Pancreas (tissue), 10 donors: ENCODE measurements around the gene ZCCHC7. TPM values are rescaled to one million over a fixed set of nuclear protein-coding genes. Genes with fewer than 3 reads are reported as not detected.

ENCODE experiments used
- ATAC-seq, 4 donors: fragments of 200-7000 bp; cut with Tn5 transposase; one replicate each; pipeline versions ENCODE4 v1.8.0 to v1.9.1; 2020; ENCODE audit warnings: mild to moderate bottlenecking in 4 of 4, moderate library complexity in 4 of 4
- DNase-seq, 6 donors: peaks; one replicate each; pipeline ENCODE4 v3.0.0-alpha.2; 2020
- FAIRE-seq: peaks from 2 replicates; lab custom pipeline; 2012; peaks lifted over from hg19 to GRCh38; lab: Jason Lieb, UNC
- H3K27ac ChIP-seq, 4 donors: fragments of 200-600 bp; sonication (generic); 1 replicate in 3 of 4; 2 replicates in 1 of 4; pipeline versions ENCODE4 v1.5.0 to v1.8.0; 2020
- H3K27me3 ChIP-seq, 4 donors: fragments of 200-600 bp; one replicate each; pipeline ENCODE4 v1.8.0; 2021
- H3K36me3 ChIP-seq, 3 donors: fragments of 200-600 bp; sonication (generic) in 1 of 3; one replicate each; pipeline versions ENCODE4 v1.5.0 to v1.8.0; 2020 to 2021
- H3K4me1 ChIP-seq, 3 donors: fragments of 200-600 bp; one replicate each; pipeline ENCODE4 v1.8.0; 2021
- H3K4me3 ChIP-seq, 4 donors: fragments of 200-600 bp; sonication (generic) in 2 of 4; one replicate each; pipeline versions ENCODE4 v1.5.0 to v1.8.0; 2020 to 2021
- H3K9me3 ChIP-seq, 4 donors: fragments of 200-600 bp; one replicate each; pipeline ENCODE4 v1.8.0; 2021
- WGBS, 2 donors: extraction: QIAGEN DNeasy Blood & Tissue Kit; methylation state at CpG; one replicate each; pipeline ENCODE4 v1.1.7; 2013; 5-methylcytosine and 5-hydroxymethylcytosine counted together
- intact Hi-C, 3 donors: fragments of 100-400 bp; cut with DNase I; formaldehyde crosslinking; loops; one replicate each; pipeline versions ENCODE4 v1.11.1 to v1.14.2; 2022
- polyA plus RNA-seq, 2 donors: library from polyadenylated mRNA; stranded (reverse); fragments of 200-250 nt; gene quantifications; one replicate each; pipeline ENCODE4 v1.2.3, GENCODE V29; 2013
- total RNA-seq, 6 donors: library from RNA; stranded (reverse); fragmentation: NEBNext Ultra II Directional in 4 of 6; extraction: Animal tissue kit (Norgen Biotek cat#: 25700) in 4 of 6; gene quantifications; one replicate each; pipeline versions ENCODE4 v1.2.1 to v1.2.4, GENCODE V29; 2021 to 2023
- TF ChIP-seq, protein P1 (sequence below), 4 donors: fragments of 200-600 bp; sonication (generic) in 3 of 4; IDR thresholded peaks; one replicate each; pipeline versions ENCODE4 v1.5.0 to v1.8.0; 2021; ENCODE audit warnings: antibody characterized with exemption in 4 of 4
- donor health status: healthy with polysubstance abuse.
- donor health status: DM: no; HTN: no; CAD: no; lungs with moderate emphysema.
- donor health status: DM: no; HTN: no; CAD: no.
- donor health status: control.
- donor health status: control.
- donor health status: Bipolar disorder and iron deficiency.
- donor health status: DM: yes; HTN: yes; CAD: no.
- donor health status: DM: no; HTN: no; CAD: no.
- donor health status: DM: no; HTN: no; CAD: no.
- donor health status: DM: yes; HTN: yes; CAD: no.

The ZCCHC7 gene
- total and polyA plus RNA-seq, 8 donors: 8.1 to 17.4 (median 14.4) TPM

DNA sequence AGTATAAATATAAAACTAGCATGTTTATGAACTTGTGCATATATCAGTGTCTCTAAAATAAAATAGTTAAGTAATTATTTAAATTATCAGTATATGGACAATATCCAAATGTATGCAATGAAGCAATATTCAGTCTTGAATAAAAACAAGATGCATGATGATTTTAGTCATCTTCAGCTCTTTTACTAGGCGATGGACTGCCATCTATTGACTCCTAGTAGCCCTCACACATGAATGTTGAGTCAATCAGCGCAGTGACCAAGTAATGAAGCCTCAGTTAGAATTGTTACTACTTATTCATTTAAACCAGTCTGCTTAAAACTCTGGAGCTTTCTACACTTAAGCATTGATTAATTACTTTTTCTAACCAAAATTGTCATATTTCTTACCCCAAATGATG lies 209.2 kb downstream of the ZCCHC7 start:
- FAIRE-seq (no peak), ATAC-seq (peak; percentile 51 to 78 (median 70)), DNase-seq (no peak)
- Histone ChIP-seq H3K4me3 (no peak overlapping the region), H3K36me3 (no peaks in the 10 kb centered on the region), H3K27ac (no peak overlapping the region), H3K9me3 (no peaks in the 10 kb centered on the region), H3K27me3 (no peaks in the 10 kb centered on the region), H3K4me1 (peaks cover 19 to 34% (median 27%) of the 10 kb centered on the region in 3 donors)
- intact Hi-C loops: no loop called here
- TF ChIP-seq, protein P1, sequence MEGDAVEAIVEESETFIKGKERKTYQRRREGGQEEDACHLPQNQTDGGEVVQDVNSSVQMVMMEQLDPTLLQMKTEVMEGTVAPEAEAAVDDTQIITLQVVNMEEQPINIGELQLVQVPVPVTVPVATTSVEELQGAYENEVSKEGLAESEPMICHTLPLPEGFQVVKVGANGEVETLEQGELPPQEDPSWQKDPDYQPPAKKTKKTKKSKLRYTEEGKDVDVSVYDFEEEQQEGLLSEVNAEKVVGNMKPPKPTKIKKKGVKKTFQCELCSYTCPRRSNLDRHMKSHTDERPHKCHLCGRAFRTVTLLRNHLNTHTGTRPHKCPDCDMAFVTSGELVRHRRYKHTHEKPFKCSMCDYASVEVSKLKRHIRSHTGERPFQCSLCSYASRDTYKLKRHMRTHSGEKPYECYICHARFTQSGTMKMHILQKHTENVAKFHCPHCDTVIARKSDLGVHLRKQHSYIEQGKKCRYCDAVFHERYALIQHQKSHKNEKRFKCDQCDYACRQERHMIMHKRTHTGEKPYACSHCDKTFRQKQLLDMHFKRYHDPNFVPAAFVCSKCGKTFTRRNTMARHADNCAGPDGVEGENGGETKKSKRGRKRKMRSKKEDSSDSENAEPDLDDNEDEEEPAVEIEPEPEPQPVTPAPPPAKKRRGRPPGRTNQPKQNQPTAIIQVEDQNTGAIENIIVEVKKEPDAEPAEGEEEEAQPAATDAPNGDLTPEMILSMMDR (IDR thresholded peaks at IDR 0.05): no peak
- WGBS, 2 donors: 64 to 67% methylated on average over 2 of the region's 2 CpGs

DNA sequence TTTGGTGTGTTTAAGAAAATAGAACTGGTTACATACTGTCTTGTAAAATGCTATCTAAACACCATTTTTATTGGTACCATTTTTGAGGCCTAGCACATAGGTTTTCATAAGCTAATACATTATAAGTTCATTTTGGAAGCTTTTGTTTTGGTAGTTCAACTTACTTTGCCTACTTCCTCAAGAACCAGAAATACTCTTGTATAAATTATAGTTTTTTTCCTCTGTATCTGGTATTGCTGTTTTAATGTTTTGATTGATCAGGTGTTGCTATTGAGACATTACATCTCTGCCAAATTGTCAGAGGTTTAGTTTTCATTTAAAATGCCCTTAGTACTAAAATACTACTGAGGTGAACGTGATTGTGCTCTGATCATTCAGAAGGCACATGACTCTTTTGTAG lies 211.5 kb downstream of the ZCCHC7 start:
- 82 to 88% methylated on average over 1 of the region's 1 CpG for WGBS, 2 donors
- H3K36me3 ChIP-seq: no peaks in the 10 kb centered on the region
- H3K4me3 ChIP-seq: no peak overlapping the region
- H3K27ac ChIP-seq: no peak overlapping the region
- TF ChIP-seq, protein P1 (IDR thresholded peaks at IDR 0.05): no peak
- intact Hi-C loops: no loop called here
- DNase-seq (no peak), FAIRE-seq (no peak), ATAC-seq (no peak)
- H3K27me3 ChIP-seq: no peaks in the 10 kb centered on the region
- peaks cover 9 to 32% (median 23%) of the 10 kb centered on the region in 3 donors for H3K4me1 ChIP-seq
- H3K9me3 ChIP-seq: no peaks in the 10 kb centered on the region

DNA sequence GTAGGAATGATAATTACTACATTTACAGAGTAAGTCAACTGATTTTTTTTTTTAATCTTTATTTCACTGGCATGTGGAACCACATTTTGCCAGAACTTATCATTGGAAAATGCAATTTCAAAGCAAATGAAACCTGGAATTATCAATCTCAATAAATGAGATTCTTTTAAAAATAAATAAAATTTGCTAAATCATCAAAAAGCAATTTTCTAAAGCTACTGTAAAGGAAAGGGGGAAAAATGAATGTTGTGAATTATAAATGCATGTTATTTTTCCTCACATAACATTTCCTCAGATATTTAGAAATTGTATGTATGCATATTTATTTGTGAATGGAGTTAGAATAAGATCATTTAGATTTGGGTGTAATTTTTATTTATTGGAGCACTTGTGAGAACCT lies 212.2 kb downstream of the ZCCHC7 start:
- intact Hi-C loops: no loop called here
- Histone ChIP-seq H3K4me1 (peaks cover 4 to 25% (median 19%) of the 10 kb centered on the region in 3 donors), H3K27ac (no peak overlapping the region), H3K36me3 (no peaks in the 10 kb centered on the region), H3K9me3 (no peaks in the 10 kb centered on the region), H3K4me3 (no peak overlapping the region), H3K27me3 (no peaks in the 10 kb centered on the region)
- FAIRE-seq: no peak
- no peak for ATAC-seq
- no peak for DNase-seq
- TF ChIP-seq, protein P1 (IDR thresholded peaks at IDR 0.05): no peak

DNA sequence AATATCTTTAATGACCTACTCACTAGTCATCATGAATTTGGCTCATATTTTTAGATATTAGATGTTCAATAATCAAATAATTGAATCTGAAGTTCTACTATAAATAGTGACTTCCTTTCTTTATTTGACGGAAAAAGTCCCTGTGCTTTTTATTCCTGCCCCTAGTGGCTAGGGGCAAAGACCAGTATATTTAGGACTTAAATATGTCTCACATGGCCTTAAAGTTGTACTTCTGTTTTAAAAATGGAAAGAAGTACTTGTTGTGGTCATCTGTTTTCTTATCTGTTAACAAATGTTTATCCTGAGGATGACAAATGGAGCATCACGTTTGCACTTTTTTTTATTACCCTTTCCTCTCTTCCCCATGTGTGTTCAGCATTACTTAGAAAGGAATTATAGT lies 212.9 kb downstream of the ZCCHC7 start:
- Histone ChIP-seq H3K4me1 (peaks cover 4 to 18% (median 12%) of the 10 kb centered on the region in 3 donors), H3K27me3 (no peaks in the 10 kb centered on the region), H3K4me3 (no peak overlapping the region), H3K27ac (no peak overlapping the region), H3K9me3 (no peaks in the 10 kb centered on the region), H3K36me3 (no peaks in the 10 kb centered on the region)
- intact Hi-C loops: no loop called here
- FAIRE-seq (no peak), ATAC-seq (no peak), DNase-seq (no peak)
- TF ChIP-seq, protein P1 (IDR thresholded peaks at IDR 0.05): no peak
- WGBS, 2 donors: 53 to 59% methylated on average over 2 of the region's 2 CpGs

DNA sequence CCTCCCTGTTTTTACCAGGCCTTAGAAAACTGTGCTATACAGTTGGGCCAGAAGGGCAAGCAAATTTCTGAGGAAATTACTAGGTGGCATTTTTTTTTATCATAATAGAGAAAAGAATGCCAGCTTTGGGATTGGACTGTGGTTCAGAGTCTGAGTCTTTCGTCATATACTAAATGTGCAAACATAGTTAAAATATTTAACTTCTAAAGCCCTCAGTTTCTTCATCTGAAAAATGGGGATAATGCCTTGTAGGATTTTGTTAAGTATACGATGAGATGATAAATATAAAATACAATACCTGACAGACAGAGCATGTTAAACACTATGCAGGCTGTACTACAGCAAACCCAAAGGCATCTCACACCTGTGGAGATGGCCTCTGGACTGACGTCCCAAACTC lies 214.9 kb downstream of the ZCCHC7 start:
- TF ChIP-seq, protein P1 (IDR thresholded peaks at IDR 0.05): no peak
- no peak for ATAC-seq
- Histone ChIP-seq H3K9me3 (no peaks in the 10 kb centered on the region), H3K4me1 (peaks cover 0 to 11% (median 11%) of the 10 kb centered on the region in 3 donors), H3K4me3 (no peak overlapping the region), H3K27ac (no peak overlapping the region), H3K36me3 (no peaks in the 10 kb centered on the region), H3K27me3 (no peaks in the 10 kb centered on the region)
- WGBS, 2 donors: 85 to 87% methylated on average over 3 of the region's 3 CpGs
- no peak for FAIRE-seq
- intact Hi-C loops: no loop called here
- DNase-seq: no peak
